Measurements from ENCODE around the gene H2AZ2.
"Not testable (repeated sequence)": the region's sequence is repeated elsewhere in the genome, so short reads cannot be mapped to it uniquely, and the experiment has no call there.

H2AZ2 gene

GRCh38 chr7:44797329-44798258 lies 50.3 kb downstream of the H2AZ2 start:
- H3K27me3 ChIP-seq (ENCODE audit: control insufficient read depth, insufficient read depth, low read length): no peaks in the 10 kb centered on the region
- peaks cover 48% of the 10 kb centered on the region for H3K36me3 ChIP-seq (ENCODE audit: control insufficient read depth, insufficient read depth, low read length)
- peak overlapping the region; percentile 84 for H3K4me3 ChIP-seq (ENCODE audit: low read depth, low read length)
- peak overlapping the region; percentile 100 for H3K9ac ChIP-seq (ENCODE audit: low read depth, low read length)
- peak overlapping the region; percentile 99 for H3K27ac ChIP-seq (ENCODE audit: low read depth, low read length)
- no peaks in the 10 kb centered on the region for H3K9me3 ChIP-seq (ENCODE audit: control insufficient read depth, insufficient read depth, low read length)
- peaks cover 7% of the 10 kb centered on the region; the same call in 1 of the 2 replicates for H3K4me1 ChIP-seq (ENCODE audit: control insufficient read depth, insufficient read depth, low read length)

GRCh38 chr7:44796504-44797328 lies 51.2 kb downstream of the H2AZ2 start, which contains the start of gene PPIA:
Gene PPIA, plus strand, starts transcription at chr7:44796681. Its CDS starts 44 bp downstream, at chr7:44796725.
- Histone ChIP-seq H3K27ac (ENCODE audit: low read depth, low read length) (peak within 1 kb of the TSS; percentile 99), H3K9me3 (ENCODE audit: control insufficient read depth, insufficient read depth, low read length) (no peaks in the 10 kb centered on the region), H3K36me3 (ENCODE audit: control insufficient read depth, insufficient read depth, low read length) (peaks cover 40% of the 10 kb centered on the region)

GRCh38 chr7:44796034-44796503 lies 51.8 kb downstream of the H2AZ2 start:
- peaks cover 7% of the 10 kb centered on the region; the same call in 1 of the 2 replicates for H3K4me1 ChIP-seq (ENCODE audit: control insufficient read depth, insufficient read depth, low read length)
- peak overlapping the region; percentile 87 for H3K4me3 ChIP-seq (ENCODE audit: low read depth, low read length)
- peaks cover 34% of the 10 kb centered on the region for H3K36me3 ChIP-seq (ENCODE audit: control insufficient read depth, insufficient read depth, low read length)
- no peaks in the 10 kb centered on the region for H3K27me3 ChIP-seq (ENCODE audit: control insufficient read depth, insufficient read depth, low read length)
- no peaks in the 10 kb centered on the region for H3K9me3 ChIP-seq (ENCODE audit: control insufficient read depth, insufficient read depth, low read length)
- peak overlapping the region; percentile 99 for H3K27ac ChIP-seq (ENCODE audit: low read depth, low read length)
- H3K9ac ChIP-seq (ENCODE audit: low read depth, low read length): peak overlapping the region; percentile 94

More at GRCh38 chr7:44796504-44797328, 51.2 kb downstream of the H2AZ2 start, which contains the start of gene PPIA:
- peak within 1 kb of the TSS; percentile 87 for H3K4me3 ChIP-seq (ENCODE audit: low read depth, low read length)
- H3K4me1 ChIP-seq (ENCODE audit: control insufficient read depth, insufficient read depth, low read length): peaks cover 7% of the 10 kb centered on the region; the same call in 1 of the 2 replicates
- H3K9ac ChIP-seq (ENCODE audit: low read depth, low read length): peak within 1 kb of the TSS; percentile 100
- no peaks in the 10 kb centered on the region for H3K27me3 ChIP-seq (ENCODE audit: control insufficient read depth, insufficient read depth, low read length)

GRCh38 chr7:44794331-44794730 lies 53.6 kb downstream of the H2AZ2 start:
- no peak overlapping the region for H3K4me3 ChIP-seq (ENCODE audit: low read depth, low read length)
- peaks cover 17% of the 10 kb centered on the region for H3K36me3 ChIP-seq (ENCODE audit: control insufficient read depth, insufficient read depth, low read length)
- H3K9me3 ChIP-seq (ENCODE audit: control insufficient read depth, insufficient read depth, low read length): no peaks in the 10 kb centered on the region
- peaks cover 7% of the 10 kb centered on the region; the same call in 1 of the 2 replicates for H3K4me1 ChIP-seq (ENCODE audit: control insufficient read depth, insufficient read depth, low read length)
- H3K27ac ChIP-seq (ENCODE audit: low read depth, low read length): no peak overlapping the region
- no peak overlapping the region for H3K9ac ChIP-seq (ENCODE audit: low read depth, low read length)
- no peaks in the 10 kb centered on the region for H3K27me3 ChIP-seq (ENCODE audit: control insufficient read depth, insufficient read depth, low read length)

GRCh38 chr7:44793919-44794318 lies 54.0 kb downstream of the H2AZ2 start:
- Histone ChIP-seq H3K4me1 (ENCODE audit: control insufficient read depth, insufficient read depth, low read length) (peaks cover 5% of the 10 kb centered on the region; the same call in 1 of the 2 replicates), H3K9ac (ENCODE audit: low read depth, low read length) (no peak overlapping the region), H3K4me3 (ENCODE audit: low read depth, low read length) (no peak overlapping the region), H3K36me3 (ENCODE audit: control insufficient read depth, insufficient read depth, low read length) (peaks cover 13% of the 10 kb centered on the region), H3K9me3 (ENCODE audit: control insufficient read depth, insufficient read depth, low read length) (no peaks in the 10 kb centered on the region), H3K27ac (ENCODE audit: low read depth, low read length) (no peak overlapping the region), H3K27me3 (ENCODE audit: control insufficient read depth, insufficient read depth, low read length) (no peaks in the 10 kb centered on the region)

GRCh38 chr7:44791278-44792219 lies 56.3 kb downstream of the H2AZ2 start:
- no peak overlapping the region for H3K4me3 ChIP-seq (ENCODE audit: low read depth, low read length)
- H3K27me3 ChIP-seq (ENCODE audit: control insufficient read depth, insufficient read depth, low read length): no peaks in the 10 kb centered on the region
- H3K36me3 ChIP-seq (ENCODE audit: control insufficient read depth, insufficient read depth, low read length): no peaks in the 10 kb centered on the region
- H3K9me3 ChIP-seq (ENCODE audit: control insufficient read depth, insufficient read depth, low read length): no peaks in the 10 kb centered on the region
- H3K27ac ChIP-seq (ENCODE audit: low read depth, low read length): no peak overlapping the region
- no peaks in the 10 kb centered on the region for H3K4me1 ChIP-seq (ENCODE audit: control insufficient read depth, insufficient read depth, low read length)
- H3K9ac ChIP-seq (ENCODE audit: low read depth, low read length): no peak overlapping the region

GRCh38 chr7:44789990-44790389 lies 57.9 kb downstream of the H2AZ2 start:
- Histone ChIP-seq H3K9me3 (ENCODE audit: control insufficient read depth, insufficient read depth, low read length) (no peaks in the 10 kb centered on the region), H3K36me3 (ENCODE audit: control insufficient read depth, insufficient read depth, low read length) (no peaks in the 10 kb centered on the region), H3K4me1 (ENCODE audit: control insufficient read depth, insufficient read depth, low read length) (no peaks in the 10 kb centered on the region), H3K27ac (ENCODE audit: low read depth, low read length) (no peak overlapping the region), H3K9ac (ENCODE audit: low read depth, low read length) (no peak overlapping the region), H3K4me3 (ENCODE audit: low read depth, low read length) (no peak overlapping the region), H3K27me3 (ENCODE audit: control insufficient read depth, insufficient read depth, low read length) (no peaks in the 10 kb centered on the region)

GRCh38 chr7:44787762-44788161 lies 60.1 kb downstream of the H2AZ2 start:
- Histone ChIP-seq H3K9ac (ENCODE audit: low read depth, low read length) (no peak overlapping the region), H3K36me3 (ENCODE audit: control insufficient read depth, insufficient read depth, low read length) (no peaks in the 10 kb centered on the region), H3K4me1 (ENCODE audit: control insufficient read depth, insufficient read depth, low read length) (no peaks in the 10 kb centered on the region), H3K9me3 (ENCODE audit: control insufficient read depth, insufficient read depth, low read length) (no peaks in the 10 kb centered on the region), H3K27ac (ENCODE audit: low read depth, low read length) (no peak overlapping the region), H3K4me3 (ENCODE audit: low read depth, low read length) (no peak overlapping the region), H3K27me3 (ENCODE audit: control insufficient read depth, insufficient read depth, low read length) (no peaks in the 10 kb centered on the region)

- H3K27ac ChIP-seq (ENCODE audit: low read depth, low read length): no peak overlapping the region
- H3K4me3 ChIP-seq (ENCODE audit: low read depth, low read length): no peak overlapping the region
- H3K4me1 ChIP-seq (ENCODE audit: control insufficient read depth, insufficient read depth, low read length): no peaks in the 10 kb centered on the region
- no peak overlapping the region for H3K9ac ChIP-seq (ENCODE audit: low read depth, low read length)
- H3K36me3 ChIP-seq (ENCODE audit: control insufficient read depth, insufficient read depth, low read length): no peaks in the 10 kb centered on the region
- H3K9me3 ChIP-seq (ENCODE audit: control insufficient read depth, insufficient read depth, low read length): no peaks in the 10 kb centered on the region
- H3K27me3 ChIP-seq (ENCODE audit: control insufficient read depth, insufficient read depth, low read length): no peaks in the 10 kb centered on the region
These were observed 60.8 kb downstream of the H2AZ2 start for GRCh38 chr7:44787041-44787440.

GRCh38 chr7:44785218-44785617 lies 62.7 kb downstream of the H2AZ2 start:
- H3K36me3 ChIP-seq (ENCODE audit: control insufficient read depth, insufficient read depth, low read length); H3K4me3 ChIP-seq (ENCODE audit: low read depth, low read length); H3K9ac ChIP-seq (ENCODE audit: low read depth, low read length); H3K4me1 ChIP-seq (ENCODE audit: control insufficient read depth, insufficient read depth, low read length); H3K27me3 ChIP-seq (ENCODE audit: control insufficient read depth, insufficient read depth, low read length); H3K9me3 ChIP-seq (ENCODE audit: control insufficient read depth, insufficient read depth, low read length); H3K27ac ChIP-seq (ENCODE audit: low read depth, low read length): not testable (repeated sequence)
